Fibroblast of skin of abdomen (primary cell): ENCODE measurements around the gene HINT1. TPM values are rescaled to one million over a fixed set of nuclear protein-coding genes. Genes with fewer than 3 reads are reported as not detected.
A peak's percentile ranks its signal among the peaks of the same experiment; 100 is the strongest.
"Not testable (repeated sequence)": the region's sequence is repeated elsewhere in the genome, so short reads cannot be mapped to it uniquely, and the experiment has no call there.

ENCODE experiments used
- DNase-seq: peaks from one replicate; pipeline ENCODE4 v3.0.0-alpha.2; 2013
- polyA plus RNA-seq, 2 experiments: library from polyadenylated mRNA; unstranded; fragments of 120-200 nt; gene quantifications; one replicate each; pipeline ENCODE4 v1.2.1, GENCODE V29; 2013; ENCODE audit not compliant: insufficient read length in 2 of 2

Gene HINT1
- 335 TPM for polyA plus RNA-seq (2013, experiment 1 of 2; ENCODE audit: insufficient read length)
- polyA plus RNA-seq (2013, experiment 2 of 2; ENCODE audit: insufficient read length) = 334 TPM

DNA sequence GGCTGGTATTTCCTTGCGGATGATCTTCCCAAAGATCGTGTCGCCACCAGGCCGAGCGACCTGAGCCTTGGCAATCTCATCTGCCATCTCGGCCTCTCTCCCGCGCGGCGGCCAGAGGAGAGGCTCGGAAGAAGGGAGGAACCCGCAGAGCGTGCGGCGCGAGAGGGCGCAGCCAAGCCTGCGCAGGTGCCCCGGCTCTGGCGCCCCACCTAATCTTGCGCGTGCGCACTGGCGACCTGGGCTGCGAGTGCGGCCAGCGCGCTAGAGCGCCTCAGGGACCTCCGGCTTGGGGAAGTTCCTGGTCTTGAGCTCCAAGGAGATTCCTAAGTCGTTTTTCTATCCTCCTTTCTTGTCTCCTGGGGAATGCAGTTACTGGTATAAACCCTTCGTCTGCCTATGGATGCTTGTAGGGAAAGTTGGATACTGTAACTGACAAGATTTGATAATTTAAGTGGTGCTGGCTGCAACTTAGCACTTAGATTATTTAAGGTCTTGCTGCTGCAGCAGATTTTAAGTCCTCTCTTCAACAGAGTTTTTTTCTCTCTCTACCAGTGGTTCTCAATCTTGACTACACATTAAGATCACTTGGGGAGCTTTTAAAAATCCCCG is at the start of gene HINT1:
HINT1 (minus strand) TSS at position 138 of the 609 bp plus-strand sequence; CDS start at position 87, 51 bp downstream.
- DNase-seq = peak; percentile 87

GRCh38 chr5:131214609-131215227 is 49.7 kb upstream of the HINT1 start:
- DNase-seq = no peak

- DNase-seq = no peak
Measured at GRCh38 chr5:131212471-131213021, 47.5 kb upstream of the HINT1 start.

- no peak for DNase-seq
Measured at GRCh38 chr5:131211669-131212068, 46.6 kb upstream of the HINT1 start.

GRCh38 chr5:131210151-131210510 is 45.1 kb upstream of the HINT1 start:
- no peak for DNase-seq

- DNase-seq = no peak
Measured at GRCh38 chr5:131209506-131210150, 44.6 kb upstream of the HINT1 start.

DNA sequence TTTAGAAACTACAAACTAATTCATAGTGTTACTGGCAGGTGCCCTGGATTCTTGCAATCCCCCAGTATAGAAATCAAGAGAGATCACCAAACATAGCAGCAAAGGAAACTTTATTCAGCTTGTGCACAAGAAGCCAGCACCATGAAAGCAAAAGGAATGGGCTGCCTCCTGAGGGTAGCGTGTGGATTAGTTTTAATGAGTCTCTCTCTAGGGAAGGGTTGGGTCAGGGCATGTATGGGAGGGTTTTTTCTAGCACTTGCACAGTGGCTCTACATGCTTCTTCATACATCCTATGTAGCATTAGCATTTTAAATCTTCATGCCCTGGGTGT is 44.1 kb upstream of the HINT1 start:
- no peak for DNase-seq

GRCh38 chr5:131206772-131207171 is 41.7 kb upstream of the HINT1 start:
- DNase-seq = no peak

DNA sequence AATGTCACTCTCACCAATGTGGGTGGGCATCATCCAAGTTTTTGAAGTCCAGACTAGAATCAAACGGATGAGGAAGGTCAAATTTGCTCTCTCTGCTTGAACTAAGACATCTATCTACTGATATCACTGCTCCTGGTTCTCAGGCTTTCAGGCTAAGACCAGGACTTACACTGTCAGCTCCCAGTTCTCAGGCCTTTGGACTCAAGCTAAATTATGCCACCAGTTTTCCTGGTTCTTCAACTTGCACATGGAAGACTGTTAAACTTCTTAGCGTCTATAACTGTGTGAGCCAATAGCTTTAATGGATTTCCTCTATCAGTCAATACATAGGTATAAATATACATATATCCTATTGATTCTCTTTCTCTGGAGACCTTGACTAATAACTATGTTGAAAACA is 41.0 kb upstream of the HINT1 start:
- DNase-seq = no peak

GRCh38 chr5:131204964-131205363 is 39.9 kb upstream of the HINT1 start:
- no peak for DNase-seq

GRCh38 chr5:131200560-131200959 is 35.5 kb upstream of the HINT1 start:
- no peak for DNase-seq

DNA sequence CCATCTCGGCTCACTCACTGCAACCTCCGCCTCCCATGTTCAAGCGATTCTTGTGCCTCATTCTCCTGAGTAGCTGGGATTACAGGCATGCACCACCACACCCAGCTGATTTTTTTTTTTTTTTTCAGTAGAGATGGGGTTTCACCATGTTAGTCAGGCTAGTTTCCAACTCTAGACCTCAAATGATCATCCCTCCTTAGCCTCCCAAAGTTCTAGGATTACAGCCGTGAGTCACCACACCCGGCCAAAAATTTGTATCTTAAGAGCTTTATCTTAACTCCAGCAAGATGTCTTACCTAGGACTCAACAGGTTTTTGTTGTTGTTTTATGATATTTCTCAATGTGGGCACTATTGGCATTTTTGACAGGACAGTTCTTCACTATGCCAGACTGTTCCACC is 33.6 kb upstream of the HINT1 start:
- DNase-seq = peak; percentile 28

DNA sequence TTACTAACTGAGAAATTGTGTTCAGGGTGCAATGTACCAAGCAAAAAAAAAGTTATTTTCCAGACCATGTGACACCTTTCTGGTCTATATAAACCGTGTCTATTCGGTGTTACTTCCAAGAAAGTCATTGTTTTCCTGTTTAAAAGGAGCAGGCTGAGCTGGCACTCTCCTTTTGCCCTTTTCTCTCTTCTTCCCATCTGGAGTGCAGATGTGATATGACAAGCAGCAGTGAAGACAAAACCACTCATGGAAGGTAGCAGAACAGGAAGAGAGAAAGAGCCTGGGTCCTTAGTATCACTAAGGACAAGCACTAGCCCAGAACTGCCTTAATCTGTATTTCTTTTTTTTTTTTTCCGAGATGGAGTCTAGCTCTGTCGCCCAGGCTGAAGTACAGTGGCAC is 31.3 kb upstream of the HINT1 start:
- DNase-seq = peak; percentile 35

DNA sequence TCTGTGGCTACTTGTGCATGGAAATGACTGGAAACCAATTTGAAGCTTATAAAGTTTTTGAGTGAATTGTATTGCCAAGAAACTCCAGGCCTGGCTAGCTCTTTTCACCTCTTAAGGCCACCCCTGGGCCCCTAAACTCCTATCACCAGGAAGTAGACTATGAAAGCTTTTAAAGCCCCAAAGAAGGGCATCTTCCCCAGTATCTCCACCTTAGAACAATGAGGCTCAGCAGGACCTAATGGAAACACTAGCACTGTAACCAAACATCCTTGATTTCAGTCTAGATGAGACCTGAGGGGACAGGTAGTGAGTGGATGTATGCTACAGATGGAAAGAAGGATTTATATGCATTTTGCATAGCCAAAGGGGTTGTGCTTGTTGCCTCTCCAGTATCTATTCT is 30.6 kb upstream of the HINT1 start:
- DNase-seq = no peak

GRCh38 chr5:131194725-131195124 is 29.7 kb upstream of the HINT1 start:
- DNase-seq = no peak

DNA sequence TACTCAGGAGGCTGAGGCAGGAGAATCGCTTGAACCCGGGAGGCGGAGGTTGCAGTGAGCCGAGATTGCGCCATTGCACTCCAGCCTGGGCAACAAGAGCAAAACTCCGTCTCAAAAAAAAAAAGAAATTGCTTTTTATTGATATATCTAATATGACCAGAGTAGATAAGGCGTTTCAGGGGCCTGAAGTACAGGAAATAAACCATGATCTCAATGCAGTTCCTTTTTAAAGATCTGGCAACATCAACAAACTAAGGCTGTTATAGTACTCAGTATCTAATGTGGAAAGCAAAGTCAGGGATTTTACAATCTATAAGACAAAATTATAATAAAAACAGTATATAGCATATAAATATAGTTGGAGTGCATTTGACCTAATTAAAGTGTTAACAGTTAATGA is 28.8 kb upstream of the HINT1 start:
- not testable (repeated sequence) for DNase-seq

GRCh38 chr5:131193106-131193505 is 28.1 kb upstream of the HINT1 start:
- peak; percentile 31 for DNase-seq

DNA sequence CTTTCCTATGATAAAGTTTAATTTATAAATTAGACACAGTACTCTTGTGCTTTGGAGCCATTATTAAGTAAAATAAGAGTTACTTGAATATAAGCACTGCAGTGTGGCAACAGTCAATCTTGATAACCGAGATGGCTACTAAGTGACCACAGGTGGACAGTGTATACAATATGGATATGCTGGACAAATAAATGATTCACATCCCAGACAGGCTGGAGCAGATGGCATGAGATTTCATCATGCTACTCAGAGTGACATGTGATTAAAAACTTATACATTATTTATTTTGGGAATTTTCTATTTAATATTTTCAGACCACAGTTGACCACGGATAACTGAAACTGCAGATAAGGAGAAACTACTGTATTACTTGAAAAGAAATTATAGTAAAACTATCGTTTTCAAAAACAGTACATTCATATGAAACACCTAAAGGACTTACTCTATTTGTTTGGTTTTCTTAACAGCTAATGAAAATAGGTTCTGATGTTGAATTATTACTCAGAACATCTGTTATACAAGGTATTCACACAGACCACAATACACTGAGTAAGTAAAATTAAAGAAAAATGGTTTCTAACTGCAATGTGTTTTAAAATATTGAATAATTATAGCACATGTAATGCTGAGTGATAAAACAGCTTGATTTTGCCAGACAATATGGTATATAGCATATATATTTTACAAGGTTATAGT is 21.7 kb upstream of the HINT1 start:
- DNase-seq = peak; percentile 30

DNA sequence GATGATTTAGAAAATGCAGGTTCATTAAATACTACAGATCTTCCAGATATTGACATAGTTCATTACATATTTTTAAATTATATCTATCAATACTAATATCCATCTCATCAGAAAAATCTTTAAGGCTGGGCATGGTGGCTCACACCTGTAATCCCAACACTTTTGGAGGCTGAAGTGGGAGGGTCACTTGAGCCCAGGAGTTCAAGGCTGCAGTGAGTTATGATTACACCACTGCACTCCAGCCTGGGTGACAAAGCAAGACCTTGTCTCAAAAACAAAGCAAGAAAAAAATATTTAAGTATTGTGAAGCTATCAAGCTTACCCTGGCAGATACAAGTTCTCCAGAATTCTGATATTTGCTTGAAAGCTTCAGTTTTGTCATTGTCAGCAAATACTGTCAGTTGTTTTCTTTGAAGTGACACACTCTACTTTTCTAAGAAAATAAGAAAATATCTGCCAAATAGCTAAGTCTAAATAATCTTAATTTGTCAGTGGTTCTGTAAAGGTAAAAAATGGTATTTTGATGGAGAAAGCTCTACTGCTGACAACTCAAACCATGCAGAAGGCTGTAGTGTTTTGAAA is 20.6 kb upstream of the HINT1 start:
- no peak for DNase-seq

- DNase-seq = no peak
Measured at GRCh38 chr5:131182839-131183238, 17.8 kb upstream of the HINT1 start.

- no peak for DNase-seq
Measured at GRCh38 chr5:131180407-131180806, 15.4 kb upstream of the HINT1 start.

GRCh38 chr5:131171276-131171810 is 6.3 kb upstream of the HINT1 start:
- no peak for DNase-seq
